IPS-18a (cell line): ENCODE data around the gene RNGTT.
"Not testable (repeated sequence)": the region's sequence is repeated elsewhere in the genome, so short reads cannot be mapped to it uniquely, and the experiment has no call there.

Experiments
- H3K27ac ChIP-seq: one replicate; pipeline ENCODE4 v1.5.1; 2013; ENCODE audit warnings: low read length
- H3K27me3 ChIP-seq: one replicate; pipeline ENCODE4 v1.6.1; 2013; ENCODE audit warnings: mild to moderate bottlenecking, low read length; ENCODE audit not compliant: control insufficient read depth, insufficient read depth
- H3K36me3 ChIP-seq: one replicate; pipeline ENCODE4 v1.6.1; 2013; ENCODE audit warnings: low read depth, low read length; ENCODE audit not compliant: control insufficient read depth
- H3K4me1 ChIP-seq: one replicate; pipeline ENCODE4 v1.6.1; 2013; ENCODE audit warnings: low read depth, low read length; ENCODE audit not compliant: control insufficient read depth
- H3K4me3 ChIP-seq: one replicate; pipeline ENCODE4 v1.5.1; 2013; ENCODE audit warnings: low read length
- H3K9ac ChIP-seq: one replicate; pipeline ENCODE4 v1.6.1; 2013; ENCODE audit warnings: mild to moderate bottlenecking, low read length, moderate library complexity
- H3K9me3 ChIP-seq: one replicate; pipeline ENCODE4 v1.6.1; 2013; ENCODE audit warnings: low read depth, low read length; ENCODE audit not compliant: control insufficient read depth

Gene RNGTT

DNA sequence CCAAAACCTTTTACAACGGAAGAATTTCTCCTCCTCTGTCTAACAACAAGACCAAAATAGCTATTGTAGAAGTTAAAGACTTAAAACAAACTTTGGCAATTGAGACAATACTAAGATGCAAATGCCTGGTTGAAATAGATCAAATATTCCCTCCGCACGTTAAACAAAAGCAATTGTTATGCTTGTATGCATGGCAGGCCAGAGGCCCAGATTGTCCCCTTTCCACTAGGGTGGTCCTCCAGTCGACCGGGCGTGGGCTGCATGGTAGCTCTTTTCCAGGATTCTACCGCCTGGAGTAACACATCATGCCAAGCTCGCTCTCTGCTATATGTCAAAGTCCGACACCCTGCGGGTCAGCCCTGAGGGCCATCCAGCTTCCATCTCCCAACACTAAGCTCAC is 234.7 kb downstream of the RNGTT start:
- H3K4me3 ChIP-seq = peak overlapping the region; percentile 14
- H3K9me3 ChIP-seq = no peaks in the 10 kb centered on the region
- H3K27me3 ChIP-seq = no peaks in the 10 kb centered on the region
- no peak overlapping the region for H3K9ac ChIP-seq
- no peaks in the 10 kb centered on the region for H3K36me3 ChIP-seq
- H3K27ac ChIP-seq = no peak overlapping the region
- peaks cover 46% of the 10 kb centered on the region for H3K4me1 ChIP-seq

DNA sequence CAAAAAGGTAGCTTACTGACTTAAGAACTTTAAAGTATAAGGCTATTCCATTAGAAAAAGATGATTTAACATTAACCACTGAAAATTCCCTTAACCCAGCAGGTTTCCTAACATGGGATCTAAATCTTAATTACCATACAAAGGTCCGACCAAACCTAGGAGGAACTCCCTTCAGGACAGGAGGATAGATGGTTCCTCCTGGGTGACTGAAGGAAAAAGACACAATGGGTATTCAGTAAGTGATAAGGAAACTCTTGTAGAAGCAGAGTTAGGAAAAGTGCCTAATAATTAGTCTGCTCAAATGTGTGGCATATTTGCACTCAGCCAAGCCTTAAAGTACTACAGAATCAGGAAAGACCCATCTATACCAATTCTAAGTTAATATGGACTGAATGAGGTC is 237.0 kb downstream of the RNGTT start:
- peaks cover 46% of the 10 kb centered on the region for H3K4me1 ChIP-seq
- not testable (repeated sequence) for H3K4me3 ChIP-seq, H3K36me3 ChIP-seq, H3K27me3 ChIP-seq, H3K9me3 ChIP-seq, H3K27ac ChIP-seq, H3K9ac ChIP-seq

DNA sequence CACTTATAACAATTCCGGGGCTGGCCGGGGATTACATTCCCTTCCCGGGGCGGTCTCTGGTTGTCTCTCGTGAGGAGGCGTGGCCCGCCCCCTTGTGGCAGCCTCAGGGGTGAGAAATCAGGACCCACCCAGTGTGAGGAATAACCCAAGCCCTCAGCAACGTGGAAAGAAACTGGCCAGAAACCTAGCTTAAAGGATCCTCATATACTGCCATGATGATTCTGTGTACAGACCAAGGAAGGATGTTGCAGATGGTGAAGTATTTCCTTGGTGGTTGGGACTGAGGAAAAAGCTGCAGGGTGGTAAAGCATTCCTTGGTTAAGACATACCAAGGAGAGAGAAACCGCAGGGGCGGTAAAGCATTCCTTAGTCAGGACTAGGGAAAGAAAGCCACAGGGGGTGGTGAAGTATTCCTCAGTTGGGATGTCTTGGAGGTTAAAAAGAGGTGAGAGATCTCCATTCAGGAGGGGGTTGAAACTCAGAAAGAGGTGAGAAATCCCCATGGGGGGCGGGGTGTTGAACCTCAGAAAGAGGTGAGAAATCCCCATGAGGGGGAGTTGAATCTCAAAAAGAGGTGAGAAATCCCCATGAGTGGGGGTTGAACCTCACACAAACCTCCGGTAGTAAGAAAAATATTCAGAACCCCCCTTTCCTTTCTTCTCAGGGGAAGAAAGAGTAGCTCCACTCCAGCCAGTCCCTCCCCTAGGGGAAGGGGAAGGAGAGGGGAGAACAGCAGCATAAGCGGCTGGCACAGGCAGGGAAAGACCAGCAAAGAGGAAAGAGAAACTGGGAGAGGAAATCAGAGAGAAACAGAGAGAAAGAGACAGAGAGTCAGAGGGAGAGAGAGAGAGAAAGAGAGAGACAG is 238.1 kb downstream of the RNGTT start:
- Histone ChIP-seq H3K27ac (no peak overlapping the region), H3K4me1 (peaks cover 36% of the 10 kb centered on the region), H3K9ac (no peak overlapping the region), H3K4me3 (no peak overlapping the region), H3K9me3 (no peaks in the 10 kb centered on the region), H3K36me3 (no peaks in the 10 kb centered on the region), H3K27me3 (no peaks in the 10 kb centered on the region)

DNA sequence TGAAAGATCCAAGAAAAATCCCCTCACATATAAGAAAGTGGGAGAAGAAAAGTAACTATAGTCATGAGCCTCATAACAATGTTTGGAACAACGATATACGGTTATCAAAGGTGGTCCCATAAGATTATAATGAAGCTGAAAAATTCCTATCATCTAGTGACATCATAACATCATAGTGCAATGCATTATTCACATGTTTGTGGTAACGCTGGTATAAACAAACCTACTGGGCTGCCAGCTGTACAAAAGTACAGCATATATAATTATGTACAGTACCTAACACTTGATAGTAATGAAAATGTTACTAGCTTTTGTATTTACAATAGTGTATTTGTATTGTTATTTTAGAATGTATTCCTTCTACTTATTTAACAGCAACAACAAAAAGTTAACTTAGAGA is 240.7 kb downstream of the RNGTT start:
- Histone ChIP-seq H3K4me3 (no peak overlapping the region), H3K4me1 (peaks cover 16% of the 10 kb centered on the region), H3K27ac (no peak overlapping the region), H3K27me3 (no peaks in the 10 kb centered on the region), H3K9ac (no peak overlapping the region), H3K36me3 (no peaks in the 10 kb centered on the region), H3K9me3 (no peaks in the 10 kb centered on the region)

DNA sequence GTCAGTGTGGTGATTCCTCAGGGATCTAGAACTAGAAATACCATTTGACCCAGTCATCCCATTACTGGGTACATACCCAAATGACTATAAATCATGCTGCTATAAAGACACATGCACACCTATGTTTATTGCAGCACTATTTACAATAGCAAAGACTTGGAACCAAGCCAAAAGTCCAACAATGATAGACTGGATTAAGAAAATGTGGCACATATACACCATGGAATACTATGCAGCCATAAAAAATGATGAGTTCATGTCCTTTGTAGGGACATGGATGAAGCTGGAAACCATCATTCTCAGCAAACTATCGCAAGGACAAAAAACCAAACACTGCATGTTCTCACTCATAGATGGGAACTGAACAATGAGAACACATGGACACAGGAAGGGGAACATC is 247.0 kb downstream of the RNGTT start:
- not testable (repeated sequence) for H3K36me3 ChIP-seq, H3K27me3 ChIP-seq, H3K9ac ChIP-seq, H3K27ac ChIP-seq, H3K9me3 ChIP-seq, H3K4me3 ChIP-seq, H3K4me1 ChIP-seq

DNA sequence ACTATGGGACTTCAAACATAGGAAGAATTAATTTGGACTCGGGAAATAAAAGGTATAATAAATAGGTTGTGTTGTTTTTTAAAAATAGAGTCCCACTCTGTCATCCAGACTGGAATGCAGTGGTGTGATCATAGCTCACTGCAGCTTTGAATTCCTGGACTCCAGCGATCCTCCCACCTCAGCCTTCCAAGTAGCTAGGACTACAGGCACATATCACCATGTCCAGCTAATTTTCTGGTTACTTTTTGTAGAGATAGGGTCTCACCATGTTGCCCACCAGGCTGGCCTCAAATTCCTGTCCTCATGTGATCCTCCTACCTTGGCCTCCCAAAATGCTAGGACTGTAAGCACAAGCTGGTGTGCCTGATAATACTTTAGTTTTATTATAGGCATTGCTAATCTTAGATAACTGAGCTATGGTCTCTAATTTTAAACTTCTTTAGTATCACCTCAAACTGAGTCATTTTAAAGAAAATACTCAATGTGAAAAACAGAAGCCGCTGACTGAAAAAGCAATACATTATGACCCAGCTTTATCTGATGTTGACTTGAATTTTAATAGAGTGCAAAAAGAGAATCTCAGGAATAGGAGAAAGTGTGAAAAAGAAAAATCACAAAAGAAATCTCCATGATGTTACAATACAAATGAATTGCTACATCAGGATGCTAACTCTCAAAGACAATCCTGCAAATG is 251.0 kb downstream of the RNGTT start:
- no peak overlapping the region for H3K4me3 ChIP-seq
- H3K27me3 ChIP-seq = no peaks in the 10 kb centered on the region
- H3K9me3 ChIP-seq = no peaks in the 10 kb centered on the region
- H3K36me3 ChIP-seq = no peaks in the 10 kb centered on the region
- H3K9ac ChIP-seq = no peak overlapping the region
- H3K4me1 ChIP-seq = no peaks in the 10 kb centered on the region
- H3K27ac ChIP-seq = no peak overlapping the region

DNA sequence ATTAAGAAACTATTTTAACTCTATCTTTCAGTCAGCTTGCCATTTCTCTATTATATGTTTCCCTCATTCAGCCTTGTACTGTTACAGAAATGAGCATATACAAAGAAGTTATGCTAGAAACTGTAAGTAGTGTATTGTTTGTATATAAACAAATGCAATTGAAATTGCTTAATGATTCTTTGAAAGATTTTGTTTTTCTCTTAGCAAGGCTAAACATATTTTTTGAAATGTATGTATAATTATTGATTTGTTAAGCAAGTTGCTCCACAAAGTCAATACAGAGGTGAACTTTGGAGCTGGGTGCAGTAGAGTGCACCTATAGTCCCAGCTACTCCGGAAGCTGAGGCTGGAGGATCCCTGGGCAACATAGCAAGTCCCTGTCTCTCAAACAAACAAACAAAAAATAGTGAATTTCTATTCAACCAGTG is 253.6 kb downstream of the RNGTT start:
- H3K9ac ChIP-seq = no peak overlapping the region
- no peak overlapping the region for H3K27ac ChIP-seq
- no peaks in the 10 kb centered on the region for H3K4me1 ChIP-seq
- no peak overlapping the region for H3K4me3 ChIP-seq
- no peaks in the 10 kb centered on the region for H3K27me3 ChIP-seq
- no peaks in the 10 kb centered on the region for H3K9me3 ChIP-seq
- H3K36me3 ChIP-seq = no peaks in the 10 kb centered on the region

DNA sequence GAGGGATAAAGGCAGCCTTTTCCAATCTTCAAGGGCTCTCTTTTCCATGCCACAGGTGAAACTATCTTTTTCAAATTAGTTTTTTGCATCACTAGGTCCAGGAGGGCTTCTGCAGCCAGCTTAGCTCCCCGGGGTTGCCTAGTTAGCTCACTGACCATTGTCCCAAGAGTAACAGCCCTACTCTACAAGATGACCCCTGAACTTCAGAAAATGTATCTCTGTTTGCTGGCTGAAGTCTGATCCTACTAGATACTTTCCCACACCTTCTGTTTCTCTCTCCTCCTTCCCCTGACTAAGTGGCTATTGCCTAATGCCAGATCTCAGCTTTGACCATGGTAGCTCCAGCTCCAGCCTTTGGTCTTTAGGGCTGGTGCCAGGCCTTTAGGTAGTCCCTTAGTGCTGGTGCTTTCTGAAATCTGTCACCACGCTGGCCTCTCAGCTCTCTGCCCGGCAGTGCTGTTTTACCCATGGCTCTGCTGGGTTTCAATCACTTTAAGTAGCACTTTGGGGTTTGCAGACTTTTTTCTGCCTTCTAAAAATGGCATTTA is 255.1 kb downstream of the RNGTT start:
- H3K27ac ChIP-seq = no peak overlapping the region
- H3K36me3 ChIP-seq = no peaks in the 10 kb centered on the region
- H3K4me3 ChIP-seq = no peak overlapping the region
- no peaks in the 10 kb centered on the region for H3K27me3 ChIP-seq
- no peaks in the 10 kb centered on the region for H3K9me3 ChIP-seq
- no peaks in the 10 kb centered on the region for H3K4me1 ChIP-seq
- no peak overlapping the region for H3K9ac ChIP-seq

DNA sequence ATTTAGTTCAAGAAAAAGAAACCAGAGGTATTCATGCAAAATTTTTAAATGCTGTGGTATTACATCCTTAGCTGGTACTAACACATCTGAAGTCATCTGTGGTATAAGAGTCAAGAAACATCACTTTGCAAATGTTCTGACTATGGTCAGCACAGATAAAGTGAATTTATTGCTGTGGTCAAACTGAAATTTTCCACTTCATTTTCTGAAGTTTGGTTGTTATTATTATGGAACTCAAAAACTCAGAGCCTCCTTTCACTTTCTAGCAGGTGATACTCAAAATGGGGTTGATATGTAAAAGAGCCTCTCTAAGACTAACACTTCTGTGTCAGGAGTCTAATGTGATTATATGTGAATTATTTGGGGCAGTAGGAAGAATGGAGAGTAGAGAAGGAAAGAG is 257.8 kb downstream of the RNGTT start:
- Histone ChIP-seq H3K9me3 (no peaks in the 10 kb centered on the region), H3K27ac (no peak overlapping the region), H3K9ac (no peak overlapping the region), H3K27me3 (no peaks in the 10 kb centered on the region), H3K4me1 (no peaks in the 10 kb centered on the region), H3K36me3 (no peaks in the 10 kb centered on the region), H3K4me3 (no peak overlapping the region)

DNA sequence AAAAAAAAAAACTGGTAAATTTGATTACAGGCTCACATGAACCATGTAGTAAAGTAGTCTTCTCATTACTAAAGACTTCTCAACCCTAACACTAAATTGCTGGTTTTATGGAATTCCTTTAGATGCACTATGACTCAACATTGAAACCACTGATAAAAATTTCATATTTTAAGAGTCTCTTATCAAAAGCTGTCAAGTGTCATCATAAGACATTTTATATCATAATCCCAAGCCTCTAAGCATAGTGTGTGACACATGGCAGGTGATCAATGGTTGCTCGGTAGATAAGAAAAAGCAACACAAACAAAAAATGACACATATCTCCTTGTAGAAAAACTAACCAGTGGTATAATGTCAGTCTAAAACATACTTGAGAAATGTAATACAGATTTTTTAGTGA is 258.4 kb downstream of the RNGTT start:
- no peaks in the 10 kb centered on the region for H3K36me3 ChIP-seq
- no peaks in the 10 kb centered on the region for H3K27me3 ChIP-seq
- no peaks in the 10 kb centered on the region for H3K9me3 ChIP-seq
- no peak overlapping the region for H3K4me3 ChIP-seq
- no peak overlapping the region for H3K27ac ChIP-seq
- no peaks in the 10 kb centered on the region for H3K4me1 ChIP-seq
- H3K9ac ChIP-seq = no peak overlapping the region

DNA sequence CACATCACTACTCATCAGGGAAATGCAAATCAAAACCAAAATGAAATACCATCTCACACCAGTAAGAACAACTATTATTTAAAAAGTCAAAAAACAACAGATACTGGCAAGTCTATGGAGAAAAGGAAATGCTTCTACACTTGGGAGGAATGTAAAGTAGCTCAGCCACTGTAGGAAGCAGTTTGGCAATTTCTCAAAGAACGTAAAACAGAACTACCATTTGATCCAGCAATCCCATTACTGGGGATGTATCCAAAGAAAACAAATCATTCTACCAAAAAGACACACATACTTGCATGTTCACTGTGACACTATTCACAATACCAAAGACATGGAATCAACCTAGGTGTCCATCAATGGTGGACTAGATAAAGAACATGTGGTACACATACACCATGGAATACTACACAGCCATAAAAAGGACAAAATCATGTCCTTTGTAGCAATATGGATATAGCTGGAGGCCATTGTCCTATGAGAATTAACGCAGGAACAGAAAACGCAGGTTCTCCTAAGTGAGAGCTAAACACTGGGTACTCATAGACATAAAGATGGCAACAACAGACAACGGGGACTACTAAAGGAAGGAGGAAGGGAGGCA is 260.4 kb downstream of the RNGTT start:
- Histone ChIP-seq H3K27me3 (no peaks in the 10 kb centered on the region), H3K4me3 (no peak overlapping the region), H3K9me3 (no peaks in the 10 kb centered on the region), H3K9ac (no peak overlapping the region), H3K27ac (no peak overlapping the region), H3K36me3 (no peaks in the 10 kb centered on the region), H3K4me1 (no peaks in the 10 kb centered on the region)
